Activated naive CD4-positive, alpha-beta T cell treated with anti-CD3 and anti-CD28 coated beads, Interleukin-2, amount 50 U/mL, for 24 hours (primary cell): ENCODE measurements around the gene UNC13A.
A peak's percentile ranks its signal among the peaks of the same experiment; 100 is the strongest.

ENCODE experiments used
- H3K27ac Mint-ChIP-seq: one replicate; pipeline ENCODE4 v1.8.0; 2021; ENCODE audit warnings: mild to moderate bottlenecking, mixed read lengths
- H3K27me3 Mint-ChIP-seq: one replicate; pipeline ENCODE4 v1.8.0; 2021; ENCODE audit warnings: mixed read lengths
- H3K36me3 Mint-ChIP-seq: one replicate; pipeline ENCODE4 v1.8.0; 2021; ENCODE audit warnings: mixed read lengths
- H3K4me1 Mint-ChIP-seq: one replicate; pipeline ENCODE4 v1.8.0; 2021; ENCODE audit warnings: mixed read lengths
- H3K4me3 Mint-ChIP-seq: one replicate; pipeline ENCODE4 v1.8.0; 2021; ENCODE audit warnings: mild to moderate bottlenecking, mixed read lengths
- H3K9me3 Mint-ChIP-seq: one replicate; pipeline ENCODE4 v1.8.0; 2021; ENCODE audit warnings: mixed read lengths

Gene UNC13A

GRCh38 chr19:17684256-17684655, 3.9 kb downstream of the UNC13A start:
- Mint-ChIP-seq H3K4me3 (no peak overlapping the region), H3K9me3 (no peaks in the 10 kb centered on the region), H3K4me1 (peaks cover 18% of the 10 kb centered on the region), H3K36me3 (peaks cover 1% of the 10 kb centered on the region), H3K27me3 (peaks cover 46% of the 10 kb centered on the region), H3K27ac (no peak overlapping the region)

- peaks cover 13% of the 10 kb centered on the region for H3K4me1 Mint-ChIP-seq
- no peak overlapping the region for H3K27ac Mint-ChIP-seq
- no peak overlapping the region for H3K4me3 Mint-ChIP-seq
- peaks cover 1% of the 10 kb centered on the region for H3K36me3 Mint-ChIP-seq
- peaks cover 46% of the 10 kb centered on the region for H3K27me3 Mint-ChIP-seq
- no peaks in the 10 kb centered on the region for H3K9me3 Mint-ChIP-seq
These were observed 5.1 kb downstream of the UNC13A start for GRCh38 chr19:17683078-17683477.

GRCh38 chr19:17682273-17682672, 5.9 kb downstream of the UNC13A start:
- Mint-ChIP-seq H3K27ac (no peak overlapping the region), H3K36me3 (no peaks in the 10 kb centered on the region), H3K27me3 (peaks cover 45% of the 10 kb centered on the region), H3K4me3 (no peak overlapping the region), H3K9me3 (no peaks in the 10 kb centered on the region), H3K4me1 (peaks cover 8% of the 10 kb centered on the region)

- peaks cover 45% of the 10 kb centered on the region for H3K27me3 Mint-ChIP-seq
- peaks cover 8% of the 10 kb centered on the region for H3K4me1 Mint-ChIP-seq
- no peak overlapping the region for H3K4me3 Mint-ChIP-seq
- H3K36me3 Mint-ChIP-seq = no peaks in the 10 kb centered on the region
- H3K9me3 Mint-ChIP-seq = no peaks in the 10 kb centered on the region
- H3K27ac Mint-ChIP-seq = no peak overlapping the region
These were observed 6.5 kb downstream of the UNC13A start for GRCh38 chr19:17681505-17682125.

GRCh38 chr19:17680230-17680722, 7.9 kb downstream of the UNC13A start:
- Mint-ChIP-seq H3K27ac (no peak overlapping the region), H3K9me3 (no peaks in the 10 kb centered on the region), H3K36me3 (no peaks in the 10 kb centered on the region), H3K4me3 (peak overlapping the region; percentile 19), H3K27me3 (peaks cover 43% of the 10 kb centered on the region), H3K4me1 (peaks cover 8% of the 10 kb centered on the region)

- peaks cover 8% of the 10 kb centered on the region for H3K4me1 Mint-ChIP-seq
- H3K27ac Mint-ChIP-seq = no peak overlapping the region
- peaks cover 41% of the 10 kb centered on the region for H3K27me3 Mint-ChIP-seq
- H3K9me3 Mint-ChIP-seq = no peaks in the 10 kb centered on the region
- no peaks in the 10 kb centered on the region for H3K36me3 Mint-ChIP-seq
- no peak overlapping the region for H3K4me3 Mint-ChIP-seq
These were observed 8.5 kb downstream of the UNC13A start for GRCh38 chr19:17679526-17680229.

GRCh38 chr19:17678836-17679235, 9.3 kb downstream of the UNC13A start:
- Mint-ChIP-seq H3K4me1 (peaks cover 8% of the 10 kb centered on the region), H3K4me3 (no peak overlapping the region), H3K27me3 (peaks cover 35% of the 10 kb centered on the region), H3K36me3 (no peaks in the 10 kb centered on the region), H3K9me3 (no peaks in the 10 kb centered on the region), H3K27ac (no peak overlapping the region)

- Mint-ChIP-seq H3K9me3 (no peaks in the 10 kb centered on the region), H3K27ac (no peak overlapping the region), H3K4me1 (peaks cover 8% of the 10 kb centered on the region)
These were observed 11.2 kb downstream of the UNC13A start for GRCh38 chr19:17677002-17677401.

GRCh38 chr19:17676295-17676694, 11.9 kb downstream of the UNC13A start:
- Mint-ChIP-seq H3K27ac (no peak overlapping the region), H3K9me3 (no peaks in the 10 kb centered on the region)

More at GRCh38 chr19:17677002-17677401, 11.2 kb downstream of the UNC13A start:
- no peak overlapping the region for H3K4me3 Mint-ChIP-seq
- H3K36me3 Mint-ChIP-seq = no peaks in the 10 kb centered on the region
- H3K27me3 Mint-ChIP-seq = peaks cover 24% of the 10 kb centered on the region

GRCh38 chr19:17673937-17674799, 14.0 kb downstream of the UNC13A start:
- Mint-ChIP-seq H3K9me3 (no peaks in the 10 kb centered on the region), H3K4me1 (no peaks in the 10 kb centered on the region), H3K4me3 (no peak overlapping the region), H3K27ac (peak overlapping the region; percentile 21), H3K36me3 (no peaks in the 10 kb centered on the region), H3K27me3 (peaks cover 12% of the 10 kb centered on the region)

More at GRCh38 chr19:17676295-17676694, 11.9 kb downstream of the UNC13A start:
- Mint-ChIP-seq H3K36me3 (no peaks in the 10 kb centered on the region), H3K27me3 (peaks cover 23% of the 10 kb centered on the region), H3K4me1 (peaks cover 8% of the 10 kb centered on the region), H3K4me3 (no peak overlapping the region)

- H3K4me3 Mint-ChIP-seq = no peak overlapping the region
- no peaks in the 10 kb centered on the region for H3K4me1 Mint-ChIP-seq
These were observed 16.2 kb downstream of the UNC13A start for GRCh38 chr19:17671906-17672305.

GRCh38 chr19:17669419-17669818, 18.7 kb downstream of the UNC13A start:
- Mint-ChIP-seq H3K27ac (no peak overlapping the region), H3K36me3 (peaks cover 4% of the 10 kb centered on the region), H3K27me3 (peaks cover 2% of the 10 kb centered on the region), H3K4me1 (no peaks in the 10 kb centered on the region), H3K4me3 (no peak overlapping the region), H3K9me3 (no peaks in the 10 kb centered on the region)

More at GRCh38 chr19:17671906-17672305, 16.2 kb downstream of the UNC13A start:
- Mint-ChIP-seq H3K9me3 (no peaks in the 10 kb centered on the region), H3K36me3 (no peaks in the 10 kb centered on the region), H3K27ac (no peak overlapping the region), H3K27me3 (peaks cover 4% of the 10 kb centered on the region)

- H3K9me3 Mint-ChIP-seq = no peaks in the 10 kb centered on the region
- no peak overlapping the region for H3K4me3 Mint-ChIP-seq
- H3K4me1 Mint-ChIP-seq = no peaks in the 10 kb centered on the region
- no peak overlapping the region for H3K27ac Mint-ChIP-seq
- H3K36me3 Mint-ChIP-seq = peaks cover 4% of the 10 kb centered on the region
- no peaks in the 10 kb centered on the region for H3K27me3 Mint-ChIP-seq
These were observed 23.1 kb downstream of the UNC13A start for GRCh38 chr19:17665058-17665457.

- no peaks in the 10 kb centered on the region for H3K9me3 Mint-ChIP-seq
- no peak overlapping the region for H3K27ac Mint-ChIP-seq
- peaks cover 1% of the 10 kb centered on the region for H3K27me3 Mint-ChIP-seq
- H3K4me1 Mint-ChIP-seq = no peaks in the 10 kb centered on the region
- peaks cover 2% of the 10 kb centered on the region for H3K36me3 Mint-ChIP-seq
- no peak overlapping the region for H3K4me3 Mint-ChIP-seq
These were observed 28.2 kb downstream of the UNC13A start for GRCh38 chr19:17659996-17660395.

- Mint-ChIP-seq H3K27me3 (peaks cover 1% of the 10 kb centered on the region), H3K9me3 (no peaks in the 10 kb centered on the region), H3K36me3 (no peaks in the 10 kb centered on the region), H3K4me1 (no peaks in the 10 kb centered on the region), H3K4me3 (no peak overlapping the region), H3K27ac (no peak overlapping the region)
These were observed 29.5 kb downstream of the UNC13A start for GRCh38 chr19:17658666-17659065.
